A673 (cell line): ENCODE data around the gene NUDT5. TPM values are rescaled to one million over a fixed set of nuclear protein-coding genes. Genes with fewer than 3 reads are reported as not detected.
"Not testable (repeated sequence)": the region's sequence is repeated elsewhere in the genome, so short reads cannot be mapped to it uniquely, and the experiment has no call there.

Source experiments
- BruUV-seq: library from RNA; stranded (reverse); fragments of 400-500 nt; replicated peaks from 2 replicates; lab custom pipeline; 2021; lab: Mats Ljungman, UMichigan
- CTCF ChIA-PET: fragments of 300-600 bp; sonication (Branson Sonifier 250); formaldehyde crosslinking; loops from one replicate; lab custom pipeline; 2022; ENCODE audit warnings: antibody characterized with exemption; lab: Charles Lee
- POLR2A ChIA-PET: fragments of 300-600 bp; sonication (Branson Sonifier 250); formaldehyde crosslinking; loops from one replicate; lab custom pipeline; 2022; ENCODE audit warnings: antibody characterized with exemption; ENCODE audit not compliant: low non-redundant PET; lab: Charles Lee
- DNase-seq: peaks from one replicate; pipeline ENCODE4 v3.0.0-alpha.2; 2015; ENCODE audit warnings: low spot score
- H3K27ac ChIP-seq: fragments of 200-600 bp; sonication (generic); 2 replicates; pipeline ENCODE4 v1.5.1; 2016; ENCODE audit warnings: mixed run types, low read depth, mild to moderate bottlenecking, mixed read lengths, antibody characterized with exemption, low read length; ENCODE audit not compliant: poor library complexity, severe bottlenecking
- H3K27me3 ChIP-seq: fragments of 200-600 bp; sonication (generic); replicated peaks from 2 replicates; pipeline ENCODE4 v1.6.1; 2017; ENCODE audit warnings: mixed run types, low read depth, mild to moderate bottlenecking, mixed read lengths, antibody characterized with exemption, low read length; ENCODE audit not compliant: insufficient read depth, poor library complexity
- H3K36me3 ChIP-seq: fragments of 200-600 bp; sonication (generic); 2 replicates; pipeline ENCODE4 v1.6.1; 2016; ENCODE audit warnings: mixed run types, mild to moderate bottlenecking, mixed read lengths, antibody characterized with exemption, low read length; ENCODE audit not compliant: insufficient read depth, poor library complexity, severe bottlenecking
- H3K4me1 ChIP-seq: fragments of 200-600 bp; sonication (generic); 2 replicates; pipeline ENCODE4 v1.6.1; 2017; ENCODE audit warnings: mixed run types, mild to moderate bottlenecking, mixed read lengths, antibody characterized with exemption, low read length; ENCODE audit not compliant: insufficient read depth, poor library complexity, severe bottlenecking
- H3K4me3 ChIP-seq: fragments of 200-600 bp; sonication (generic); 2 replicates; pipeline ENCODE4 v1.5.1; 2016; ENCODE audit warnings: low read depth, mixed run types, mild to moderate bottlenecking, mixed read lengths, low read length; ENCODE audit not compliant: poor library complexity, severe bottlenecking
- H3K9me3 ChIP-seq: fragments of 200-600 bp; sonication (generic); 2 replicates; pipeline ENCODE4 v1.6.1; 2016; ENCODE audit warnings: mixed run types, low read depth, mild to moderate bottlenecking, mixed read lengths, antibody characterized with exemption, low read length; ENCODE audit not compliant: poor library complexity, severe bottlenecking
- CTCF ChIP-seq: fragments of 300-800, 200-600 bp; sonication (generic); conservative IDR thresholded peaks from 2 replicates; pipeline ENCODE4 v1.5.1; 2017; ENCODE audit warnings: low read depth, mild to moderate bottlenecking, antibody characterized with exemption, low read length, moderate library complexity, mixed read lengths
- EZH2 ChIP-seq: fragments of 200-600 bp; sonication (generic); IDR thresholded peaks from 2 replicates; pipeline ENCODE4 v1.6.1; 2017; ENCODE audit warnings: borderline replicate concordance, low read depth, mild to moderate bottlenecking, mixed read lengths, antibody characterized with exemption, low read length; ENCODE audit not compliant: poor library complexity, severe bottlenecking
- intact Hi-C: fragments of 100-400 bp; cut with micrococcal nuclease; formaldehyde crosslinking; loops from one replicate; pipeline ENCODE4 v1.10.0; 2022; ENCODE audit not compliant: unreplicated experiment
- total RNA-seq: library from RNA; stranded (reverse); gene quantifications from 2 replicates; pipeline ENCODE4 v1.2.3, GENCODE V29; 2021

Gene NUDT5
- total RNA-seq, 1 experiment from 2014 or later, result 137 TPM

GRCh38 chr10:12235796-12236195, 40.1 kb upstream of the NUDT5 start:
- Histone ChIP-seq H3K4me1 (peaks cover 17% of the 10 kb centered on the region), H3K27me3 (no peaks in the 10 kb centered on the region), H3K9me3 (no peaks in the 10 kb centered on the region), H3K36me3 (peaks cover 70% of the 10 kb centered on the region), H3K27ac (no peak overlapping the region), H3K4me3 (no peak overlapping the region)
- BruUV-seq, result no TSS peak
- TF ChIP-seq CTCF, result no peak
- TF ChIP-seq EZH2, result no peak
- ChIA-PET CTCF (no interaction called here), POLR2A (no interaction called here)
- intact Hi-C loops, result no loop called here
- no peak for DNase-seq

- ChIA-PET POLR2A (no interaction called here), CTCF (no interaction called here)
- TF ChIP-seq CTCF (no peak), EZH2 (no peak)
- DNase-seq, result no peak
- intact Hi-C loops, result no loop called here
- H3K4me3 ChIP-seq, result no peak overlapping the region
- H3K27ac ChIP-seq, result no peak overlapping the region
- peaks cover 11% of the 10 kb centered on the region for H3K4me1 ChIP-seq
- H3K36me3 ChIP-seq, result peaks cover 73% of the 10 kb centered on the region
- no TSS peak for BruUV-seq
- no peaks in the 10 kb centered on the region for H3K27me3 ChIP-seq
- no peaks in the 10 kb centered on the region for H3K9me3 ChIP-seq
Observed at GRCh38 chr10:12235116-12235694, 39.5 kb upstream of the NUDT5 start.

GRCh38 chr10:12234687-12235086, 39.0 kb upstream of the NUDT5 start:
- H3K27ac ChIP-seq, CTCF ChIA-PET, BruUV-seq, intact Hi-C loops, H3K27me3 ChIP-seq, DNase-seq, H3K4me3 ChIP-seq, POLR2A ChIA-PET, H3K9me3 ChIP-seq: not testable (repeated sequence)
- H3K4me1 ChIP-seq, result peaks cover 11% of the 10 kb centered on the region
- H3K36me3 ChIP-seq, result peaks cover 77% of the 10 kb centered on the region

GRCh38 chr10:12228851-12229250, 33.2 kb upstream of the NUDT5 start:
- H3K27ac ChIP-seq, result peak overlapping the region; percentile 42
- H3K4me3 ChIP-seq, result no peak overlapping the region
- intact Hi-C loops, result no loop called here
- DNase-seq, result no peak
- BruUV-seq, result no TSS peak
- peaks cover 11% of the 10 kb centered on the region for H3K4me1 ChIP-seq
- ChIA-PET CTCF (no interaction called here), POLR2A (no interaction called here)
- no peak for TF ChIP-seq EZH2
- TF ChIP-seq CTCF, result no peak
- no peaks in the 10 kb centered on the region for H3K9me3 ChIP-seq
- no peaks in the 10 kb centered on the region for H3K27me3 ChIP-seq
- peaks cover 51% of the 10 kb centered on the region for H3K36me3 ChIP-seq

- H3K4me3 ChIP-seq, H3K9me3 ChIP-seq, intact Hi-C loops, H3K27ac ChIP-seq, POLR2A ChIA-PET, H3K27me3 ChIP-seq, DNase-seq, BruUV-seq, CTCF ChIA-PET: not testable (repeated sequence)
- Histone ChIP-seq H3K4me1 (peaks cover 11% of the 10 kb centered on the region), H3K36me3 (peaks cover 51% of the 10 kb centered on the region)
Observed at GRCh38 chr10:12226438-12226837, 30.7 kb upstream of the NUDT5 start.
